ENCODE data around the gene PLCH2.
A peak's percentile ranks its signal among the peaks of the same experiment; 100 is the strongest.
"Not testable (repeated sequence)": the region's sequence is repeated elsewhere in the genome, so short reads cannot be mapped to it uniquely, and the experiment has no call there.

Gene PLCH2

DNA sequence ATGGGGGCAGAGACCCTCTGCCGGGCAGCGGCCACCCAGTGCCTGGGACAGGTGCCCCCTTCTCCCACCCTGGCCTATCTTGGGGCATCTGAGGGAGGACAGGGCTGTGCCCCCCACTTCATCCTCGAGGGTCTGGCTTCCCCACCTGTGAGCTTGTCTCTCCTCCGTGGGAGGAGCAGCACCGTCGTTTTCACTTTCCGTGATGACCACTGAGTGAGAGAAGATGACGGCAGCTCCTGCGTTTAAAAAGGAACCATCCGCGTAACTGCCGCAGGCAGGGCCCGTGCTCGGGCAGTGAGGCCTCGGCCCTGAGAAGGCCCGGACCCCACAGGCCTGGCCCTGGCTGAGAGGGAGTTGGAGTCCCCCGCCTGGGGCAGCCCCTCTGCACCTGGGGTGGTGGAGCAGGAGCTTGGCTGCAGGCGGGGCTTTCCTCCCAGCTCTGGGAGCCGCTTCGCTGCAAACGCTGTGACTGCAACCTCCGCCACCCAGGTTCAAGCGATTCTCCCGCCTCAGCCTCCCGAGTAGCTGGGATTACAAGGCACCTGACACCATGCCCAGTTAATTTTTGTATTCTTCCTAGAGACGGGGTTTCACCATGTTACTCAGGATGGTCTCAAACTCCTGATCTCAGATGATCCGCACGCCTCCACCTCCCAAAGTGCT lies 73.4 kb downstream of the PLCH2 start:
- DNase-seq: not testable (repeated sequence)

DNA sequence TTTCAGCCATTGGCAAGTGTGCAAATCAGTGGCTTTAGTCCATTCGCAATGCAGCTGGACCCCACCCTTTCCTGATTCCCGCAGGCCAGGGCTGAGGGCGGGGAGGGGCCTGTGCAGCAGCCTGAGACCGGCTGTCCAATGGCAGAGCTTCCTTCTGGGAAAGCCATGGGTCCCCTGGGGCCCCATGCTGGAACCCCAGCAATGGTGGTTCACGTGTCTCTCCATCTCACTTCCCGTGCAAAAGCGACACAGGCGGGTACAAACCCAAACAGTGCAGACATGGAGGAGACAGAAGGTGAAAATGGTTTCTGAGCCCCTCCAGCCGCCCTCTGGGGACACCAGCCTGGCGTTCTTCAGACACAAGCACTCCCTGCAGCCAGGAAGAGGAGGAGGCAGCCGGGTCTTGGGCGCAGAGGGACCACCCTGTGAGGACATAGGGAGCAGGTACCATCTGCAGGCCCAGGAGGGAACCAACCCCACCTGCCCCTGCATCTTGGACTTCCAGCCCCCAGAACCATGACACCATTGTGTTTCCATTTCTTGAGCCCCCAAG lies 74.3 kb downstream of the PLCH2 start:
- not testable (repeated sequence) for DNase-seq

DNA sequence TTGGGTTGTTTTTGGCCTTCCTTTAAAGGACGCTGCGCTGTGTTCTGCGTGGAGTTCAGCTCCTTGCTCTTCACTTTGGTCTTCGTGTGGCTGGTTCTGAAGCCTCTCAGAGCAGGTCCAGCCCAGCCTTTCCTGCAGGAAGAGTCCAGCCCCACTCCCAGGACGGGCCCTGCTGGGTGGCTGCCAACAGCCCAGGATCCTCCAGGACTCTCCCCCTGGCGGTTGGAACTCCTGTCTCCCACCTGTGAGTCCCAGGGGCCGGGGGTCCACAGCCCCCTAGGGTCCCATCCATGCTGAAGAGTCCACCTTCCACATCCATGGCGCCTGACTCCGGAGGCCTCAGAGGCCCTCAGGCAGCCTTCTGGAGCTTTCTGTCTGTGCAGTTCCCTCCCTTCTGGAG lies 75.5 kb downstream of the PLCH2 start:
- not testable (repeated sequence) for DNase-seq

DNA sequence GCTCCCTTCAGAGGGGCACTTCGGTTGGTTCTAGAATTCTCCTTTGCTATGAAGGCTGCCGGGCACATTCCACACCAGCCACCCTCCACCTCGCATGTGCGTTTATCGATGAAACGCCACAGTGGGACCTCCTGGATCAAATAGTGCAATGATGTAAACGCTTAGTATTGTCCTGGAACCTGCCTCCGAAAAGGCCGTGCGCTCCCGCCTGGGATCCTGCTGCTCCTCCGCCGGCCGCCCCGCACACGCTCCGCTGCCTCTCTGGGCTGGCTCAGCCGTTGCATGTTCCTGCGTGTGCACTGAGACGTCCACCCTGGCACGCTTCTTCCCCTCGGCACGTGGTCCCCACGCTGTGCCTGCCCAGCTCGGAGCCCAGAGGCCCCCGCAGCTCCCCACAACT lies 76.1 kb downstream of the PLCH2 start:
- no peak for DNase-seq

DNA sequence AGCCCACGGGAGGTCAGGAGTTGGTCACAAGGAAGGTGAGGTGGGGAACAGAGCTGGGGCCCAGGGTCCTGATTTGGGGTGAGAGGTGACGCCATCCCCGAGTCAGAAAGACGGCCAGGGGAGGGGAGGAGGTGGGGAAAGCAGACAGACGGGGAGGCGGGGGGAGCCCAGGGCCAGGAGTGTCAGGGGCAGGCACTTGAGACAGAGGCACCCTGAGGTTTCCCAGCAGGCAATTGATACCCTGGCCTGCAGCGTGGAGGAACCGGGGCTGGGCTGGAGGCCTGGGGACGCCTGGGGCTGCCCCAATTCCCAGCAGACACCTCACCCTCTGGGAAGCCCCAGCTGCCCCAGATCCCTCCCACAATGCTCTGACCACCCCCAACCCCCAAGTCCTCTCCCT lies 77.0 kb downstream of the PLCH2 start:
- not testable (repeated sequence) for DNase-seq

DNA sequence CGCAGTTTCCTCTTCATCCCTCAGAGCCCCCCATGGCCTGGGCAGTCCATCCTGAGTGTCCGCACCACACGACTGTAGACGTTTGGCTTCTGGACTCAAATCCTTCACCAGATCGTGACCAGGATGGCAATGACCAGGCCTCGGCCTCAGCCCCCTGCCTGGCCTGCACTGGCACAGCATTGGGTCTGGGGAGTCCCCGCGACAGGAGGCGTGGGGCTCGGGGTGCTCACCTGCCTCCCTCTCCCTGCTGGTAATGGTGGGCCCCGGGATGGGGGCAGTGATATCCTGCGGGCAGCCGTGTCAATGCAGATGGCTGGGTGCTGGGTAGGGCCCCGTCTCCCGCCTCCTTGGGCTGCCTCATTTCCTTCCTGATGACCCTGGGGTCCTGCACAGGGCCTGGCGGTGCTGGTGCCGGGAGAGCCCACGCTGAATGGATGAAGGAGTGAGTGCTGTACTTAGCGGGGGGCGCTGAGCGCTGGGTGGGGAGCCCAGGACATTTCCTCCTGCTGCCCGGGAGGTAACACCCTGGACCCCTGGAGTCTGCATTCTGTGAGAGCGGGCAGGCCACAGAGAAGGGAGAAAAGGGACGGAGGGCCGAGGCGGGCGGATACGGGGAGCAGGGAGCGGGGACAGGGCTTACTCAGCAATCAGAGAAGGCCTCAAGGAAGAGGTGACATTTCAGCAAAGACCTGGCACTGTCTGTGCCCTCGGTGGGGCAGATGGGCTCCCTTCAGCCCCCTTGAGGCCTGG lies 78.0 kb downstream of the PLCH2 start:
- DNase-seq: no peak

DNA sequence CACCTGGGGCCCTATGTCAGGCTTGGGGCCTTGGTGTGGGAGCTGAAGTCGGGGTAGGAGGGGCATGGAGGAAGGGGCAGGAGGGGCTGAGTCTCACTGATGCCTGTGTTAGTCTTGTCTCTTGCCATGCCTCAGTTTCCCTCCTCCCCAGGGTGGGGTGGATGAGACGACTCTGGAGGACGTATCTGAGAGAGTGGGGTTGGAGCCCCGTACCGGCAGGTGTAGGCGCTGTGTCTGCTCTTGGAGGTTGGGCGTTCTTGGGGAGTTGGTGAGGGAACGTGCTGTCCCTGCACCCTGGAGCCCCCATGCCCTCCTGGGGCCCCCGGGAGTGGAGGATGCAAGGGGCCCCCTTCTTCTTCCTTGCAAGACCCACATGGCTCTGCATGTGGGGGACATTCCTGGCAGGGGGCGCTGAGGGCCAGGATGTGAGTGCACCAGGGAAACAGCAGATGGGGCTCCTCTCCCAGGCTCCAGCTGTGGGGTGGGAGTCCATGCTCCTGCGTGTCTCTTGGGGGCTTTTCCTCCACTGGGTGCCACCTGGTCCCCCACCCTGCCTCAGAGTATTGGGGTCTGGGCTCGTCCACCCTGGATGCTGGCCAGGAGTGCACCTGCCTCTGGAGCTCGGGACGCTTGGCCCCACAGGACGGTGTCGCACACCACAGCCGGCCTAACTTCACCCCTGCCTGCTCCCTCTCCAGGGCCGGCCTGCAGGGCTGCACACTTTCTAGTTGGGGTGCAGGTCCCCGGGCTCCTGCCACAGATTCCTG lies 78.7 kb downstream of the PLCH2 start:
- DNase-seq: peak in 1 of 4 experiments; percentile 45

Measured in activated CD4-positive, CD25-positive, alpha-beta regulatory T cell (primary cell).